ENCODE data around the gene ARID1A. TPM values are rescaled to one million over a fixed set of nuclear protein-coding genes. Genes with fewer than 3 reads are reported as not detected.

Gene ARID1A
- total RNA-seq, 1 donor from 2014 or later = 187 TPM

- Mint-ChIP-seq H3K27me3 (ENCODE audit: unreplicated experiment) (no peaks in the 10 kb centered on the region), H3K27ac (ENCODE audit: unreplicated experiment) (peak overlapping the region; percentile 5), H3K4me3 (ENCODE audit: unreplicated experiment) (peak overlapping the region; percentile 27), H3K4me1 (ENCODE audit: low read depth, unreplicated experiment) (peaks cover 17% of the 10 kb centered on the region), H3K9me3 (ENCODE audit: unreplicated experiment) (peaks cover 7% of the 10 kb centered on the region), H3K36me3 (ENCODE audit: unreplicated experiment) (no peaks in the 10 kb centered on the region)
- TF ChIP-seq CTCF (IDR thresholded peaks at IDR 0.05; ENCODE audit: partially characterized antibody, unreplicated experiment) = no peak
- DNase-seq = no peak
Measured at GRCh38 chr1:26740952-26741351, 45.1 kb downstream of the ARID1A start.

DNA sequence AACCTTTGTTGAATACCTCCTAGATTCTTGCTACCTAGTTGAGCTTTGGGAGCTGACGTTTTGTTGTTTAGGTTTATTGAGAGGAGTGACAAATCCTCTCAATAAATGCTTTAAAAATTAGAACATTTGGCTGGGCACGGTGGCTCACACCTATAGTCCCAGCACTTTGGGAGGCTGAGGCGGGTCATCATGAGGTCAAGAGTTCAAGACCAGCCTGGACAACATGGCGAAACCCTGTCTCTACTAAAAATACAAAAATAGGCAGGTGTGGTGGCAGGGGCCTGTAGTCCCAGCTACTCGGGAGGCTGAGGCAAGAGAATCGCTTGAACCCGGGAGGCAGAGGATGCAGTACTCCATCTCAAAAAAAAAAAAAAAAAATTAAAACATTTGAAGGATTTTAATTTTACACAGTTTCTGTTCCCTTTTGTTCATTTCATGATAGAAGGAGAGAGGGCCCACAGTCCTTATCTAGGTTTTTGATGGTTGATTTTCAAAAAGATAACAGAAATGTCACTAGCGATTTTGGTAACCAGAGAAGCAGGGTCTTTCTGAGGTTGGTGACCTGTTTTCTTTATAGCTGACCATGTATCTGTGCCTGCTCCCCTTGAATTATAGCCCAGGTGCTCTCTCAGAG, 47.7 kb downstream of the ARID1A start:
- TF ChIP-seq CTCF (IDR thresholded peaks at IDR 0.05; ENCODE audit: partially characterized antibody, unreplicated experiment) = no peak
- Mint-ChIP-seq H3K4me3 (ENCODE audit: unreplicated experiment) (no peak overlapping the region), H3K27ac (ENCODE audit: unreplicated experiment) (peak overlapping the region; percentile 82), H3K36me3 (ENCODE audit: unreplicated experiment) (peaks cover 4% of the 10 kb centered on the region), H3K9me3 (ENCODE audit: unreplicated experiment) (peaks cover 14% of the 10 kb centered on the region), H3K4me1 (ENCODE audit: low read depth, unreplicated experiment) (peaks cover 17% of the 10 kb centered on the region), H3K27me3 (ENCODE audit: unreplicated experiment) (peaks cover 2% of the 10 kb centered on the region)
- no peak for DNase-seq

DNA sequence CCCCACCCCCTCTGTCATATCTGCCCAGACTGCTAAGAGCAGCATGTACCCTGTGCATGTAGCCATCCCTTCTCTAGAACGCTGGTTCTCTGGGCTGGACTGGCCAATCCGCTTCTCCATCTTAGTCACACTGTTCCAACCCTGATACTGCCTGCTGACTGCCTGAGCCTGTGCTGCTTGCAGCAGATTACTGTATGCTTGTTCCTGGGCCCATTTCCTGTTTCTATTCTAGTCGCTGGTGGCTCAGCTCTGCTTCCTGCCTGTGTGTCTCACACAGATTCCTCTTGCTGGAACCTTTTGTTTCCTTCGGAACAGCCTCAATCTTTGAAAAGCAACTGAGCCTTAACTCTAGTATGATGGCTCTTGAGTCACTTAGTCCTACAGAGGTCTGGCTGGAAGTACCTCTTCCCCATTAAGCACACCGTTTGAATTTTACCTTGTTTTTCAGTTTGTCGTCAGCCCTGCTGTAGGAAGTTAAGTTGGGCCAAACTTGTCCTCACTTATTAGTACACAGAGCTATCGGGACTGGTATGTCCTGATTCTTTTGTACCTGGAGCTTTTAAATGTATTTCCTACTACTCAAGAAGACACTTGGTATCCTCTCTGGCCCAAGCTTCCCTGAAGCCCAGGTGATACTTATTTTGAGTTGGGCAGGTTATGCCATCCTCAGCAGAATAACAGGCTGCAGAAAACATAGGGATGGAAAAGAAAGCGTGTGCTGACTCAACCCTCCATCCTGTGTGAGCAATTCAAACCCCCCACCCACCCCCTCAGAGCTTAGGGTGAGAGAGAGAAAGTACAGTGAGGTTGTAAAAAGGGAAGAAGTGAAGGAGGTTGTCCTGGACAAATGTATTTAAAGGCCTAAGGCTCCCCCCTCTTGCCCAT, 48.5 kb downstream of the ARID1A start:
- peak overlapping the region; percentile 82 for H3K27ac Mint-ChIP-seq (ENCODE audit: unreplicated experiment)
- peaks cover 4% of the 10 kb centered on the region for H3K36me3 Mint-ChIP-seq (ENCODE audit: unreplicated experiment)
- H3K9me3 Mint-ChIP-seq (ENCODE audit: unreplicated experiment) = peaks cover 11% of the 10 kb centered on the region
- no peak for TF ChIP-seq CTCF (IDR thresholded peaks at IDR 0.05; ENCODE audit: partially characterized antibody, unreplicated experiment)
- H3K4me1 Mint-ChIP-seq (ENCODE audit: low read depth, unreplicated experiment) = peaks cover 20% of the 10 kb centered on the region
- peaks cover 2% of the 10 kb centered on the region for H3K27me3 Mint-ChIP-seq (ENCODE audit: unreplicated experiment)
- no peak for DNase-seq
- peak overlapping the region; percentile 13 for H3K4me3 Mint-ChIP-seq (ENCODE audit: unreplicated experiment)

GRCh38 chr1:26745191-26745590, 49.4 kb downstream of the ARID1A start:
- DNase-seq = no peak
- Mint-ChIP-seq H3K4me3 (ENCODE audit: unreplicated experiment) (no peak overlapping the region), H3K36me3 (ENCODE audit: unreplicated experiment) (peaks cover 4% of the 10 kb centered on the region), H3K27me3 (ENCODE audit: unreplicated experiment) (peaks cover 4% of the 10 kb centered on the region), H3K9me3 (ENCODE audit: unreplicated experiment) (peaks cover 10% of the 10 kb centered on the region), H3K27ac (ENCODE audit: unreplicated experiment) (no peak overlapping the region), H3K4me1 (ENCODE audit: low read depth, unreplicated experiment) (peaks cover 20% of the 10 kb centered on the region)
- TF ChIP-seq CTCF (IDR thresholded peaks at IDR 0.05; ENCODE audit: partially characterized antibody, unreplicated experiment) = no peak

- Mint-ChIP-seq H3K27ac (ENCODE audit: unreplicated experiment) (no peak overlapping the region), H3K4me3 (ENCODE audit: unreplicated experiment) (peak overlapping the region; percentile 18), H3K9me3 (ENCODE audit: unreplicated experiment) (peaks cover 7% of the 10 kb centered on the region), H3K27me3 (ENCODE audit: unreplicated experiment) (peaks cover 7% of the 10 kb centered on the region), H3K36me3 (ENCODE audit: unreplicated experiment) (peaks cover 4% of the 10 kb centered on the region), H3K4me1 (ENCODE audit: low read depth, unreplicated experiment) (peaks cover 14% of the 10 kb centered on the region)
- DNase-seq = no peak
- no peak for TF ChIP-seq CTCF (IDR thresholded peaks at IDR 0.05; ENCODE audit: partially characterized antibody, unreplicated experiment)
Measured at GRCh38 chr1:26747048-26747447, 51.2 kb downstream of the ARID1A start.
